Endothelial cell of umbilical vein (primary cell): ENCODE measurements around the gene BTAF1. TPM values are rescaled to one million over a fixed set of nuclear protein-coding genes. Genes with fewer than 3 reads are reported as not detected.

Experiments
- BruUV-seq: library from RNA; stranded (reverse); fragments of 400-500 nt; replicated peaks from 2 replicates; lab custom pipeline; 2021; lab: Mats Ljungman, UMichigan
- CTCF ChIA-PET: fragments of 300-600, 350-600 bp; sonication (Branson Sonifier 250); formaldehyde crosslinking; loops from one replicate; lab custom pipeline; 2021; ENCODE audit warnings: antibody characterized with exemption, inconsistent platforms; lab: Charles Lee
- POLR2A ChIA-PET: fragments of 300-600, 350-600 bp; sonication (Branson Sonifier 250); formaldehyde crosslinking; loops from one replicate; lab custom pipeline; 2021; ENCODE audit warnings: antibody characterized with exemption, inconsistent platforms; lab: Charles Lee
- DNase-seq: peaks from one replicate; pipeline ENCODE4 v3.0.0-alpha.2; 2011; ENCODE audit warnings: low read depth, low spot score
- FAIRE-seq: peaks from 2 replicates; lab custom pipeline; 2011; peaks lifted over from hg19 to GRCh38; lab: Jason Lieb, UNC
- H2AFZ ChIP-seq: 2 replicates; pipeline ENCODE4 v1.6.0; 2012; ENCODE audit warnings: low read depth, low read length, control low read depth, inconsistent platforms
- H3K27ac ChIP-seq: 2 replicates; pipeline ENCODE4 v1.5.1; 2011; ENCODE audit warnings: low read depth, mild to moderate bottlenecking, control low read depth, low read length, moderate library complexity; ENCODE audit not compliant: insufficient read depth
- H3K27me3 ChIP-seq, 2 experiments: 2 replicates each; pipeline versions ENCODE4 v1.6.0 to v1.6.1; 2011; ENCODE audit warnings: low read length in 2 of 2, mixed read lengths in 1 of 2; ENCODE audit not compliant: control insufficient read depth in 2 of 2, insufficient read depth in 2 of 2
- H3K36me3 ChIP-seq, 2 experiments: 2 replicates in 1 of 2; 3 replicates in 1 of 2; pipeline ENCODE4 v1.5.1; 2011; ENCODE audit warnings: low read length in 2 of 2, mild to moderate bottlenecking in 1 of 2, moderate library complexity in 1 of 2; ENCODE audit not compliant: control insufficient read depth in 2 of 2, insufficient read depth in 2 of 2; ENCODE audit errors: extremely low read depth in 1 of 2
- H3K4me1 ChIP-seq: 3 replicates; pipeline ENCODE4 v1.5.1; 2011; ENCODE audit warnings: mild to moderate bottlenecking, low read length; ENCODE audit not compliant: control insufficient read depth, insufficient read depth; ENCODE audit errors: extremely low read depth
- H3K4me2 ChIP-seq: 2 replicates; pipeline ENCODE4 v1.6.1; 2011; ENCODE audit warnings: low read length, control low read depth, mixed read lengths; ENCODE audit not compliant: insufficient read depth
- H3K4me3 ChIP-seq, 3 experiments: fragments of 200-600 bp in 1 of 3; sonication (generic), shearing (Covaris generic) in 1 of 3; replicated peaks in 1 of 3; 2 replicates each; pipeline ENCODE4 v1.5.1; 2011 to 2016; ENCODE audit warnings: control low read depth in 3 of 3, low read length in 3 of 3, mild to moderate bottlenecking in 2 of 3, inconsistent platforms in 1 of 3, low read depth in 1 of 3, moderate library complexity in 1 of 3; ENCODE audit not compliant: insufficient read depth in 1 of 3
- H3K79me2 ChIP-seq: 2 replicates; pipeline ENCODE4 v1.6.0; 2012; ENCODE audit warnings: low read length, inconsistent platforms; ENCODE audit not compliant: control insufficient read depth, insufficient read depth
- H3K9ac ChIP-seq: replicated peaks from 2 replicates; pipeline ENCODE3; 2011; ENCODE audit warnings: low read length, control low read depth; ENCODE audit not compliant: insufficient read depth; ENCODE audit errors: extremely low read depth
- H3K9me1 ChIP-seq: replicated peaks from 3 replicates; pipeline ENCODE4 v1.6.0; 2011; ENCODE audit warnings: mild to moderate bottlenecking, low read length; ENCODE audit not compliant: control insufficient read depth, insufficient read depth; ENCODE audit errors: extremely low read depth
- H3K9me3 ChIP-seq: replicated peaks from 2 replicates; pipeline ENCODE4 v1.5.1; 2012; ENCODE audit warnings: low read length, inconsistent platforms; ENCODE audit not compliant: control insufficient read depth, insufficient read depth
- H4K20me1 ChIP-seq: replicated peaks from 2 replicates; pipeline ENCODE3; 2011; ENCODE audit warnings: mild to moderate bottlenecking, low read length; ENCODE audit not compliant: control insufficient read depth, insufficient read depth; ENCODE audit errors: extremely low read depth
- CTCF ChIP-seq, 2 donors: IDR thresholded peaks; 1 replicate in 1 of 2; 2 replicates in 1 of 2; pipeline ENCODE4 v1.5.1; 2011; ENCODE audit warnings: low read length in 2 of 2, mild to moderate bottlenecking in 2 of 2, moderate library complexity in 2 of 2, control low read depth in 1 of 2, inconsistent platforms in 1 of 2, low read depth in 1 of 2; ENCODE audit not compliant: insufficient read depth in 1 of 2; ENCODE audit errors: extremely low read depth in 1 of 2
- EZH2 ChIP-seq: IDR thresholded peaks from 2 replicates; pipeline ENCODE4 v1.6.1; 2012; ENCODE audit warnings: borderline replicate concordance, low read depth, mild to moderate bottlenecking, moderate library complexity, low read length, inconsistent platforms; ENCODE audit not compliant: severe bottlenecking
- FOS ChIP-seq: IDR thresholded peaks from 2 replicates; pipeline ENCODE4 v1.6.1; 2011; ENCODE audit warnings: mild to moderate bottlenecking, low read length, moderate library complexity, borderline replicate concordance; ENCODE audit not compliant: insufficient read depth
- GATA2 ChIP-seq: IDR thresholded peaks from 2 replicates; pipeline ENCODE4 v1.7.0; 2011; ENCODE audit warnings: low read depth, mild to moderate bottlenecking, moderate library complexity, mixed read lengths, low read length; ENCODE audit not compliant: insufficient read length, insufficient read depth
- JUN ChIP-seq: IDR thresholded peaks from 2 replicates; pipeline ENCODE4 v1.6.1; 2011; ENCODE audit warnings: borderline replicate concordance, low read depth; ENCODE audit not compliant: insufficient read length, insufficient read depth
- MAX ChIP-seq: IDR thresholded peaks from 2 replicates; pipeline ENCODE4 v1.6.1; 2011; ENCODE audit not compliant: insufficient read depth, insufficient read length
- MYC ChIP-seq: IDR thresholded peaks from one replicate; pipeline ENCODE4 v1.6.1; 2011; ENCODE audit warnings: mild to moderate bottlenecking, low read depth, low read length
- POLR2A ChIP-seq: IDR thresholded peaks from 2 replicates; pipeline ENCODE4 v1.6.1; 2012; ENCODE audit warnings: low read depth, mild to moderate bottlenecking, control low read depth, low read length
- POLR2AphosphoS5 ChIP-seq: IDR thresholded peaks from 2 replicates; pipeline ENCODE4 v1.6.1; 2012; ENCODE audit warnings: low read depth, mild to moderate bottlenecking, control low read depth, low read length, moderate library complexity; ENCODE audit not compliant: insufficient read depth
- dilution Hi-C: fragments of 300-500 bp; cut with MboI; formaldehyde crosslinking; loops from one replicate; pipeline ENCODE4 v1.15.0; 2019; ENCODE audit warnings: low sequenced_read_pairs; ENCODE audit not compliant: extremely low pct_ligation_motif_present
- intact Hi-C: fragments of 100-400 bp; cut with micrococcal nuclease; formaldehyde crosslinking; loops from one replicate; pipeline ENCODE4 v1.10.0; 2022
- polyA plus RNA-seq, 4 experiments: library from polyadenylated mRNA; depleted of rRNA in 3 of 4; stranded (reverse) in 3 of 4; unstranded in 1 of 4; fragments of >200 nt; gene quantifications; 2 replicates each; pipeline versions ENCODE4 v1.2.1 to v1.2.3, GENCODE V29; 2011 to 2012; ENCODE audit warnings: missing spikeins in 1 of 4
- total RNA-seq: library from RNA; stranded (reverse); gene quantifications from 2 replicates; pipeline ENCODE4 v1.2.3, GENCODE V29; 2021

Gene BTAF1
- total and polyA plus RNA-seq, 2 donors (not counting 3 experiments of a cell fraction or from before 2014, with no cell fraction given): 9.9 to 23.1 TPM

DNA sequence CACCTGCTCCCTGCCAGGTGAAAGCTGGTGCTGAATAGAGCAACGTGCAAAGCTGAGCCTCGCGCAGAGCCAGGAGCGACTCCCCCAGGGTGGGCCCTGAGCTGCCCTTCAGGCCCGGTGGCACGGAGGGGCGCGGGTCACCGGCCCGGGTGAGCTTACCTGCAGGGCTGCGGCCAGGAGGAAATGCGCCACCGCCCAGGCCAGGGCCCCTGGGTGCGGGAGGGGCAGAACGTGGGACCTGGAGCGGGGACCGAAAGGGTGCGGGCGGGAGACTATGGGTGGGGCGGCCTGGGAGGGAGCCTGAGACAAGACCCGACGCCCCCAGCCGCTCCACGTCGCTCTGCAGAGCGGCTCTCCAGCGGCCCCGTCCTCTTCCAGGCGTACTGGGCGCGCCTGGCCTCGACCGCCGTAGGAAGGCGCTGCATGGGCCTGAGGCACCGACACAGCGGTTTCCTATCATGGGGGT, 122.1 kb downstream of the BTAF1 start:
- Histone ChIP-seq H2AFZ (no peak overlapping the region), H3K4me1 (no peaks in the 10 kb centered on the region), H3K9ac (no peak overlapping the region), H3K4me3 (no peak overlapping the region), H3K4me2 (no peak overlapping the region), H4K20me1 (no peaks in the 10 kb centered on the region), H3K9me3 (no peaks in the 10 kb centered on the region), H3K27ac (no peak overlapping the region), H3K36me3 (no peaks in the 10 kb centered on the region), H3K79me2 (no peaks in the 10 kb centered on the region), H3K27me3 (no peaks in the 10 kb centered on the region), H3K9me1 (no peaks in the 10 kb centered on the region)
- POLR2A ChIA-PET: no interaction called here
- CTCF ChIA-PET: no interaction called here
- DNase-seq: no peak
- dilution Hi-C loops (no loop called here), intact Hi-C loops (no loop called here)
- no TSS peak for BruUV-seq
- TF ChIP-seq CTCF (IDR thresholded peaks at IDR 0.05; ENCODE audit: extremely low read depth in 1 of 2, insufficient read depth in 1 of 2, low read depth in 1 of 2, low read length in 2 of 2): no peak
- no peak for TF ChIP-seq GATA2
- TF ChIP-seq POLR2A: no peak
- no peak for TF ChIP-seq EZH2
- no peak for TF ChIP-seq MAX
- TF ChIP-seq JUN: no peak
- TF ChIP-seq POLR2AphosphoS5: no peak
- TF ChIP-seq MYC: no peak
- TF ChIP-seq FOS: no peak
- FAIRE-seq: no peak
